CD14-positive monocyte (primary cell): ENCODE data around the gene CDC7. TPM values are rescaled to one million over a fixed set of nuclear protein-coding genes. Genes with fewer than 3 reads are reported as not detected.
"Not testable (repeated sequence)": the region's sequence is repeated elsewhere in the genome, so short reads cannot be mapped to it uniquely, and the experiment has no call there.

Source experiments
- DNase-seq, 3 donors: peaks; one replicate each; pipeline ENCODE4 v3.0.0-alpha.2; 2011 to 2022
- H2AFZ ChIP-seq: 2 replicates; pipeline ENCODE4 v1.6.0; 2012; ENCODE audit warnings: mild to moderate bottlenecking, low read depth, low read length, inconsistent platforms; ENCODE audit not compliant: insufficient read depth, poor library complexity, severe bottlenecking
- H3K27ac ChIP-seq, 2 donors: 1 replicate in 1 of 2; 2 replicates in 1 of 2; pipeline ENCODE4 v1.5.1; 2012 to 2013; ENCODE audit warnings: low read length in 2 of 2, control low read depth in 1 of 2, inconsistent platforms in 1 of 2, low read depth in 1 of 2, mild to moderate bottlenecking in 1 of 2
- H3K27me3 ChIP-seq, 2 donors: one replicate each; pipeline versions ENCODE4 v1.6.0 to v1.6.1; 2011 to 2013; ENCODE audit warnings: low read length in 2 of 2; ENCODE audit not compliant: control insufficient read depth in 2 of 2, insufficient read depth in 2 of 2
- H3K36me3 ChIP-seq, 2 donors: replicated peaks in 1 of 2; 1 replicate in 1 of 2; 2 replicates in 1 of 2; pipeline versions ENCODE4 v1.5.1 to v1.6.1; 2012 to 2013; ENCODE audit warnings: low read length in 2 of 2, control low read depth in 1 of 2, inconsistent platforms in 1 of 2, mild to moderate bottlenecking in 1 of 2; ENCODE audit not compliant: insufficient read depth in 2 of 2, control insufficient read depth in 1 of 2
- H3K4me1 ChIP-seq, 2 donors: 1 replicate in 1 of 2; 2 replicates in 1 of 2; pipeline versions ENCODE4 v1.5.1 to v1.6.1; 2012 to 2013; ENCODE audit warnings: low read length in 2 of 2, control low read depth in 1 of 2, inconsistent platforms in 1 of 2, mild to moderate bottlenecking in 1 of 2, moderate library complexity in 1 of 2; ENCODE audit not compliant: insufficient read depth in 2 of 2, control insufficient read depth in 1 of 2
- H3K4me2 ChIP-seq: replicated peaks from 2 replicates; pipeline ENCODE3; 2012; ENCODE audit warnings: low read length, moderate library complexity, mild to moderate bottlenecking; ENCODE audit not compliant: poor library complexity, severe bottlenecking; ENCODE audit errors: extremely low read depth
- H3K4me3 ChIP-seq, 3 experiments: fragments of 200-600 bp in 1 of 3; sonication (generic) in 1 of 3; replicated peaks in 1 of 3; 1 replicate in 2 of 3; 2 replicates in 1 of 3; pipeline ENCODE4 v1.5.1; 2011 to 2013; ENCODE audit warnings: low read length in 3 of 3, mild to moderate bottlenecking in 3 of 3, control low read depth in 2 of 3, low read depth in 2 of 3, inconsistent platforms in 1 of 3, moderate library complexity in 1 of 3
- H3K79me2 ChIP-seq: 2 replicates; pipeline ENCODE4 v1.6.0; 2012; ENCODE audit warnings: mild to moderate bottlenecking, control low read depth, inconsistent platforms, low read length, moderate library complexity; ENCODE audit not compliant: insufficient read depth
- H3K9ac ChIP-seq: 2 replicates; pipeline ENCODE4 v1.6.0; 2017; ENCODE audit warnings: low read length, mild to moderate bottlenecking; ENCODE audit not compliant: insufficient read depth, poor library complexity, severe bottlenecking
- H3K9me3 ChIP-seq, 2 donors: replicated peaks in 1 of 2; 1 replicate in 1 of 2; 2 replicates in 1 of 2; pipeline versions ENCODE4 v1.5.1 to v1.6.1; 2012 to 2013; ENCODE audit warnings: low read length in 2 of 2, control low read depth in 1 of 2; ENCODE audit not compliant: control insufficient read depth in 1 of 2, insufficient read depth in 1 of 2
- H4K20me1 ChIP-seq: 2 replicates; pipeline ENCODE4 v1.6.0; 2012; ENCODE audit warnings: mild to moderate bottlenecking, low read length, control low read depth, moderate library complexity; ENCODE audit not compliant: insufficient read depth
- H3K27ac Mint-ChIP-seq, 7 donors: one replicate each; pipeline ENCODE4 v1.8.0; 2020; ENCODE audit warnings: mild to moderate bottlenecking in 7 of 7, mixed read lengths in 7 of 7, moderate library complexity in 6 of 7, inconsistent platforms in 2 of 7
- H3K27me3 Mint-ChIP-seq, 3 donors: one replicate each; pipeline ENCODE4 v1.8.0; 2021 to 2022; ENCODE audit warnings: low read depth in 3 of 3, mild to moderate bottlenecking in 3 of 3, mixed read lengths in 3 of 3, moderate library complexity in 3 of 3, inconsistent platforms in 1 of 3
- H3K36me3 Mint-ChIP-seq, 2 donors: one replicate each; pipeline ENCODE4 v1.8.0; 2020; ENCODE audit warnings: mixed read lengths in 2 of 2, inconsistent platforms in 1 of 2, mild to moderate bottlenecking in 1 of 2
- H3K4me1 Mint-ChIP-seq: one replicate; pipeline ENCODE4 v1.8.0; 2020; ENCODE audit warnings: mild to moderate bottlenecking, mixed read lengths
- H3K4me3 Mint-ChIP-seq, 2 donors: one replicate each; pipeline ENCODE4 v1.8.0; 2020; ENCODE audit warnings: mild to moderate bottlenecking in 2 of 2, mixed read lengths in 2 of 2, moderate library complexity in 1 of 2
- H3K9me3 Mint-ChIP-seq, 7 donors: one replicate each; pipeline ENCODE4 v1.8.0; 2020 to 2022; ENCODE audit warnings: mixed read lengths in 7 of 7, mild to moderate bottlenecking in 6 of 7, moderate library complexity in 6 of 7, inconsistent platforms in 2 of 7
- WGBS: methylation state at CpG from one replicate; pipeline ENCODE4 v1.1.5; 2013; ENCODE audit warnings: missing lambda C conversion rate; ENCODE audit not compliant: insufficient coverage; 5-methylcytosine and 5-hydroxymethylcytosine counted together
- intact Hi-C, 2 donors: fragments of 100-400 bp; cut with micrococcal nuclease; formaldehyde crosslinking; loops; one replicate each; pipeline versions ENCODE4 v1.15.0 to v1.15.1; 2023
- polyA plus RNA-seq, 3 donors: library from polyadenylated mRNA; depleted of rRNA in 1 of 3; unstranded in 2 of 3; stranded (reverse) in 1 of 3; fragments of 300-500 nt in 2 of 3; fragments of >200 nt in 1 of 3; fragmentation: Illumina TruSeq in 2 of 3; gene quantifications; 1 replicate in 2 of 3; 2 replicates in 1 of 3; pipeline ENCODE4 v1.2.3, GENCODE V29; 2012 to 2021
- TF ChIP-seq, protein P1 (sequence below): fragments of 200-600 bp; IDR thresholded peaks from one replicate; pipeline ENCODE4 v1.8.0; 2022; ENCODE audit warnings: antibody characterized with exemption, mild to moderate bottlenecking

Gene CDC7
- polyA plus RNA-seq, 3 donors: 1.5 to 2.3 (median 1.5) TPM

DNA sequence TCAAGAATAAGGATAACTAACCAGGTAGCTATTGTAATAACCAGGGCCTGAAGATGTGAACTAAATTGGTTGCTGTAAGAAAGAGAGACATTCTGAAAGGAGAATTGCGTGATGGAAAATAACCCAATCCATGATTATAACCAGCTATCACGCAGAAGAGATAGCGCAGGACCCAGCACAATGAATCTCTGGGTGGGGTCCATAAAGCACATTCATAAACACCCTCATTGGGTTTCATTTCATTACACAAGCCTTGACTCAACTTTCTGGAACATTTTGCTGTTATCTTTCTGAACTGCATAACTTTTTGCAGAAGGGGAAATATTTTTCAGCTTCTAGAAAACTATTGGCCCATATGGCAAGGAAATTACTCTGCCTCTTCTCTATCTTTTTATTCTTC is 45.3 kb upstream of the CDC7 start:
- no peak overlapping the region for H3K4me2 ChIP-seq
- Mint-ChIP-seq H3K9me3 (no peaks in the 10 kb centered on the region), H3K36me3 (no peaks in the 10 kb centered on the region), H3K27me3 (no peaks in the 10 kb centered on the region), H3K27ac (no peak overlapping the region), H3K4me3 (no peak overlapping the region), H3K4me1 (no peaks in the 10 kb centered on the region)
- no peaks in the 10 kb centered on the region for H3K36me3 ChIP-seq
- H3K79me2 ChIP-seq: no peaks in the 10 kb centered on the region
- no peaks in the 10 kb centered on the region for H3K27me3 ChIP-seq
- no peaks in the 10 kb centered on the region for H3K4me1 ChIP-seq
- H3K4me3 ChIP-seq: no peak overlapping the region
- no peak overlapping the region for H2AFZ ChIP-seq
- TF ChIP-seq, protein P1, sequence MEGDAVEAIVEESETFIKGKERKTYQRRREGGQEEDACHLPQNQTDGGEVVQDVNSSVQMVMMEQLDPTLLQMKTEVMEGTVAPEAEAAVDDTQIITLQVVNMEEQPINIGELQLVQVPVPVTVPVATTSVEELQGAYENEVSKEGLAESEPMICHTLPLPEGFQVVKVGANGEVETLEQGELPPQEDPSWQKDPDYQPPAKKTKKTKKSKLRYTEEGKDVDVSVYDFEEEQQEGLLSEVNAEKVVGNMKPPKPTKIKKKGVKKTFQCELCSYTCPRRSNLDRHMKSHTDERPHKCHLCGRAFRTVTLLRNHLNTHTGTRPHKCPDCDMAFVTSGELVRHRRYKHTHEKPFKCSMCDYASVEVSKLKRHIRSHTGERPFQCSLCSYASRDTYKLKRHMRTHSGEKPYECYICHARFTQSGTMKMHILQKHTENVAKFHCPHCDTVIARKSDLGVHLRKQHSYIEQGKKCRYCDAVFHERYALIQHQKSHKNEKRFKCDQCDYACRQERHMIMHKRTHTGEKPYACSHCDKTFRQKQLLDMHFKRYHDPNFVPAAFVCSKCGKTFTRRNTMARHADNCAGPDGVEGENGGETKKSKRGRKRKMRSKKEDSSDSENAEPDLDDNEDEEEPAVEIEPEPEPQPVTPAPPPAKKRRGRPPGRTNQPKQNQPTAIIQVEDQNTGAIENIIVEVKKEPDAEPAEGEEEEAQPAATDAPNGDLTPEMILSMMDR: no peak
- H3K9ac ChIP-seq: no peak overlapping the region
- H3K27ac ChIP-seq: no peak overlapping the region
- intact Hi-C loops: no loop called here
- WGBS: 100% methylated on average over 2 of the region's 3 CpGs
- no peak for DNase-seq
- H4K20me1 ChIP-seq: no peaks in the 10 kb centered on the region
- H3K9me3 ChIP-seq: no peaks in the 10 kb centered on the region

DNA sequence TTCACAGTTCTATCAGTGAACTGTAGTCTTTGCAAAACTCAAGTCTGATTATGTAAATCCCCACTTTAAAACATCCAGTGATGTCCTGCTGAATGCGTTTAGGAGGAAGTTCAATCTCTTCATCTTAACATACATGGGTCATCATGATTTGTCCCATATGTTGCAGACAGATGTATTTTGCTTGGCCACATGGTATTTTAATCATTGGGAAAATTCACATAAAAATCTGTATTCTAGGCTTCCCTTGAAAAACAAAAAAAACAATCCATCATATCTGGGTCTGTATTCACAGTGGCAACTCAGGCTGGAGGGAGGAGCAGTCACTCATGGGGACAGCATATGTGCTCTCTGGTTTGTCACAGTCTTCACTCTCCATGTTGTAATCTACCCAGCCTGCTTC is 44.8 kb upstream of the CDC7 start:
- Histone ChIP-seq H3K4me1 (no peaks in the 10 kb centered on the region), H3K4me3 (no peak overlapping the region), H3K9me3 (no peaks in the 10 kb centered on the region), H4K20me1 (no peaks in the 10 kb centered on the region), H3K27ac (no peak overlapping the region), H3K36me3 (no peaks in the 10 kb centered on the region), H3K27me3 (no peaks in the 10 kb centered on the region), H3K4me2 (no peak overlapping the region), H3K9ac (no peak overlapping the region), H2AFZ (no peak overlapping the region), H3K79me2 (no peaks in the 10 kb centered on the region)
- WGBS: no CpG with 5 or more reads among the region's 1 CpG
- Mint-ChIP-seq H3K4me3 (no peak overlapping the region), H3K4me1 (no peaks in the 10 kb centered on the region), H3K27me3 (no peaks in the 10 kb centered on the region), H3K9me3 (no peaks in the 10 kb centered on the region), H3K36me3 (no peaks in the 10 kb centered on the region), H3K27ac (no peak overlapping the region)
- no peak for DNase-seq
- intact Hi-C loops: no loop called here
- TF ChIP-seq, protein P1: no peak

DNA sequence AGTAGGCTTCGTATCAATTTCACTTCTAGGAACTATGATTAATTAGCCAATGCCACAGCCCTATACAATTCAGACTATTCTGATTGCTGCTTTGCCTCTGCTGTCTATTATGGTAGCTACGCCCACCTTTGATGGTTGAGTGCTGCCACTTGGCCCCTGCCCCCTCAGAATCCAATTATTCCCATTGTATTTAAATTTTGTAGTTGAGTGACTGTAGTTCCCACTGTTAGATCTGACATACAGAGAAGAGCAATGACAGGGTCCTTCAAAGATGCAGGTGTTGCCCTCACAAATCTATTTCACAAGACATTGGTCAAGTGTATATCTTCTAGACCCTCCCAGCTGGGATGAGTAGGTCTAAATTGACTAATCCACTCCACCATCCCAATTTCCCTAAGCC is 35.3 kb upstream of the CDC7 start:
- DNase-seq, H3K36me3 Mint-ChIP-seq, H3K79me2 ChIP-seq, H4K20me1 ChIP-seq, intact Hi-C loops, H3K36me3 ChIP-seq, H3K9ac ChIP-seq, H3K4me3 Mint-ChIP-seq, H3K27ac Mint-ChIP-seq, H3K27ac ChIP-seq, H3K27me3 Mint-ChIP-seq, H2AFZ ChIP-seq, H3K27me3 ChIP-seq, H3K4me1 ChIP-seq, H3K4me2 ChIP-seq, H3K4me1 Mint-ChIP-seq, H3K4me3 ChIP-seq: not testable (repeated sequence)
- H3K9me3 ChIP-seq: peaks cover 14 to 31% of the 10 kb centered on the region in 2 donors
- no CpG with 5 or more reads among the region's 2 CpGs for WGBS
- peaks cover 24 to 50% (median 31%) of the 10 kb centered on the region in 7 donors for H3K9me3 Mint-ChIP-seq
